Activated naive CD4-positive, alpha-beta T cell treated with anti-CD3 and anti-CD28 coated beads, Interleukin-2, amount 50 U/mL, for 24 hours (primary cell): ENCODE measurements around the gene WDR86.

Experiments used
- H3K27ac Mint-ChIP-seq: one replicate; pipeline ENCODE4 v1.8.0; 2021; ENCODE audit warnings: mild to moderate bottlenecking, mixed read lengths
- H3K27me3 Mint-ChIP-seq: one replicate; pipeline ENCODE4 v1.8.0; 2021; ENCODE audit warnings: mixed read lengths
- H3K36me3 Mint-ChIP-seq: one replicate; pipeline ENCODE4 v1.8.0; 2021; ENCODE audit warnings: mixed read lengths
- H3K4me1 Mint-ChIP-seq: one replicate; pipeline ENCODE4 v1.8.0; 2021; ENCODE audit warnings: mixed read lengths
- H3K4me3 Mint-ChIP-seq: one replicate; pipeline ENCODE4 v1.8.0; 2021; ENCODE audit warnings: mild to moderate bottlenecking, mixed read lengths
- H3K9me3 Mint-ChIP-seq: one replicate; pipeline ENCODE4 v1.8.0; 2021; ENCODE audit warnings: mixed read lengths

WDR86 gene

DNA sequence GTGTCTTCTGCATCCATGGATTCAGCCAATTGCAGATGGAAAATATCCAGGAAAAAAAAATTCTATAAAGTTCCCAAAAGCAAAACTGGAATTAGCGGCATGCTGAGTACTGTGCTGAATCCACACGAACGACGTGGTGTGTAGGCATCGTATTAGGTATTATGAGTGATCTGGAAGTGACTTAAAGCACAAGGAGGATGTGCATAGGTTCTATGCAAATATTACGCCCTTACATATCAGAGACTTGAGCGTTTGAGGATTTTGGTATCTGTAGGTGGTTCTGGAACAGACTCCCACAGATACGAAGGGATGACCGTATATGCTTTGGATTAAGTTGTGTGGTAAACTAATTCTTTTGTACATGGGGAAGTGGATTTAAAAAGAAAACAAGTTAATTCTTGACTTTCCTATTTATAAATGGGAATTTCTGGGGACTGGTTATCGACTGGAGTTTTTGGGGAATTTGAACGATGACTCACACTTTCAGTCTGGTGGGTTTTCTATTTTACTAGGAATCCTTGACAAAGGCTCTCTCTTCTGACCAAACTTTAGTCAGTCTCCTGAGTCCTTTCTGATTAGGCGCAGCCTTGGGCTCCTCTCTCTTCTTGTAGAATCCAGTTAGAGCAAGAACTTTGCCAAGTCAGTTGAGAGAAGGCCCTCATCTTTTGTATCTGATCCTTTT, 73.7 kb downstream of the WDR86 start:
- Mint-ChIP-seq H3K27ac (peak overlapping the region; percentile 36), H3K4me1 (peaks cover 23% of the 10 kb centered on the region), H3K36me3 (no peaks in the 10 kb centered on the region), H3K4me3 (no peak overlapping the region), H3K9me3 (peaks cover 5% of the 10 kb centered on the region), H3K27me3 (no peaks in the 10 kb centered on the region)

DNA sequence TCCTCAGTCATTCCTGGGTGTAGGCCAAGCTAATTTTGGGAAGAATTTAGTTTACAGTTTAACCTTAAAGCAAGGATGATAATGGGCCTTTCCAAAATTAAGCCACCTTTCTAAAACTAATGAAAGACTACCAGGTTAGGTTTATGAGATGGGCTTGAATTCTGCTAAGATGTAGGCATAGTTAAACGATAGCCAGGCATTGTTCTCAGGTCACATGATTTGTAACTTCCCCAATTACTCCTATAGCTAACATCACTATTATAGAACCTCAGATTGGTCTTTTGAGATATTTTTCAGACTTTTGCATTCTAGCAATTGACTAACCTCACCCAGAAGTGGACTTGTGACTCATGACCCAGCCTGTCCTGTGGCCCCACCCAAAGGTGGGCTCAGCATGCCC, 75.2 kb downstream of the WDR86 start:
- Mint-ChIP-seq H3K27ac (no peak overlapping the region), H3K9me3 (no peaks in the 10 kb centered on the region), H3K36me3 (no peaks in the 10 kb centered on the region), H3K4me1 (peaks cover 9% of the 10 kb centered on the region), H3K4me3 (no peak overlapping the region), H3K27me3 (no peaks in the 10 kb centered on the region)
